ENCODE data around the gene BCAM. TPM values are rescaled to one million over a fixed set of nuclear protein-coding genes. Genes with fewer than 3 reads are reported as not detected.

BCAM gene
- total RNA-seq, 1 experiment from 2014 or later, result 73.0 TPM

GRCh38 chr19:44792281-44792680 is 16.6 kb upstream of the BCAM start:
- Histone ChIP-seq H3K23me2 (ENCODE audit: insufficient read length, low read depth, low read length, poor library complexity, severe bottlenecking) (no peaks in the 10 kb centered on the region), H2BK5ac (ENCODE audit: insufficient read length, low read length) (no peak overlapping the region), H3K79me2 (ENCODE audit: insufficient read depth, low read length) (no peaks in the 10 kb centered on the region), H4K5ac (ENCODE audit: insufficient read length, low read depth, low read length) (no peak overlapping the region), H3K18ac (ENCODE audit: insufficient read length, low read depth, low read length) (no peak overlapping the region), H2AK5ac (ENCODE audit: insufficient read length, low read length) (no peak overlapping the region), H3K4me1 (ENCODE audit: insufficient read depth, low read length) (no peaks in the 10 kb centered on the region; the same call in 1 of the 2 replicates), H3K4me2 (ENCODE audit: insufficient read depth, insufficient read length, low read length) (no peak overlapping the region), H3K79me1 (ENCODE audit: insufficient read depth, low read depth, low read length, poor library complexity, severe bottlenecking) (no peaks in the 10 kb centered on the region), H3K27me3 (ENCODE audit: insufficient read depth, low read length) (no peaks in the 10 kb centered on the region), H3K23ac (ENCODE audit: insufficient read length, low read depth, low read length) (no peak overlapping the region), H3K9me3 (ENCODE audit: control insufficient read depth, low read depth, low read length) (no peaks in the 10 kb centered on the region), H2BK12ac (ENCODE audit: insufficient read length, low read depth, low read length) (no peak overlapping the region), H2AFZ (ENCODE audit: low read length) (no peak overlapping the region), H2BK20ac (ENCODE audit: low read depth, low read length, poor library complexity, severe bottlenecking) (no peak overlapping the region), H4K8ac (replicated peaks; ENCODE audit: insufficient read length, low read depth, low read length) (no peak overlapping the region), H4K91ac (ENCODE audit: insufficient read length, low read depth, low read length) (no peak overlapping the region), H3T11ph (ENCODE audit: low read length) (no peak overlapping the region), H4K20me1 (ENCODE audit: control insufficient read depth, insufficient read depth, insufficient read length) (no peaks in the 10 kb centered on the region), H3K14ac (ENCODE audit: insufficient read depth, low read length) (no peak overlapping the region), H3K56ac (ENCODE audit: insufficient read length, low read depth, low read length) (no peak overlapping the region), H3K27ac (ENCODE audit: insufficient read length, low read depth, low read length) (no peak overlapping the region), H2BK120ac (ENCODE audit: low read depth, low read length, poor library complexity, severe bottlenecking) (no peak overlapping the region), H2BK15ac (ENCODE audit: low read depth, low read length) (no peak overlapping the region), H3K4ac (ENCODE audit: low read depth, low read length) (no peak overlapping the region), H3K9ac (ENCODE audit: extremely low read depth, insufficient read length, low read length) (no peak overlapping the region)
- Mint-ChIP-seq H3K4me1 (peaks cover 6 to 13% of the 10 kb centered on the region in 2 experiments), H3K9me3 (no peaks in the 10 kb centered on the region), H3K4me3 (no peak overlapping the region; a peak in 1 of 5 replicates), H3K27me3 (ENCODE audit: low read depth) (no peaks in the 10 kb centered on the region), H3K36me3 (ENCODE audit: insufficient read depth in 1 of 3, low read depth in 3 of 3) (peaks cover 19 to 72% (median 52%) of the 10 kb centered on the region in 3 experiments; a peak in 6 of 7 replicates), H3K27ac (peak overlapping the region in 1 of 3 experiments; percentile 21; a peak in 1 of 7 replicates)
- DNase-seq, result no peak
- no peak for TF ChIP-seq CTCF (conservative IDR thresholded peaks at IDR 0.05)
- WGBS (ENCODE audit: extremely low coverage, insufficient read length, low lambda C conversion rate), result no CpG with 5 or more reads among the region's 9 CpGs

Data from H9 (cell line).